Mesenchymal stem cell (in vitro differentiated cells and primary cell): ENCODE data around the gene NEK3.

Experiments
- DNase-seq: peaks from one replicate; pipeline ENCODE4 v3.0.0-alpha.2; 2013
- H2AFZ ChIP-seq: one replicate; pipeline ENCODE4 v1.6.1; 2013; ENCODE audit warnings: low read depth, mild to moderate bottlenecking, control low read depth, inconsistent platforms, low read length, moderate library complexity
- H2AK5ac ChIP-seq: 2 replicates; pipeline ENCODE4 v1.6.1; 2013; ENCODE audit warnings: low read length, moderate library complexity, mild to moderate bottlenecking, inconsistent platforms; ENCODE audit not compliant: severe bottlenecking
- H2BK120ac ChIP-seq: one replicate; pipeline ENCODE4 v1.6.1; 2013; ENCODE audit warnings: low read depth, mild to moderate bottlenecking, inconsistent platforms, low read length, moderate library complexity
- H2BK12ac ChIP-seq, 2 experiments: one replicate each; pipeline ENCODE4 v1.6.1; 2013; ENCODE audit warnings: inconsistent platforms in 2 of 2, low read length in 2 of 2, mild to moderate bottlenecking in 2 of 2, moderate library complexity in 2 of 2, control low read depth in 1 of 2
- H2BK15ac ChIP-seq: one replicate; pipeline ENCODE4 v1.6.1; 2013; ENCODE audit warnings: mild to moderate bottlenecking, low read depth, inconsistent platforms; ENCODE audit not compliant: poor library complexity, severe bottlenecking
- H2BK5ac ChIP-seq: 2 replicates; pipeline ENCODE4 v1.6.1; 2013; ENCODE audit warnings: low read depth, mild to moderate bottlenecking, low read length, control low read depth, inconsistent platforms; ENCODE audit not compliant: poor library complexity, severe bottlenecking
- H3K14ac ChIP-seq, 2 experiments: one replicate each; pipeline ENCODE4 v1.6.1; 2013; ENCODE audit warnings: inconsistent platforms in 2 of 2, low read length in 2 of 2, control low read depth in 1 of 2, mild to moderate bottlenecking in 1 of 2, moderate library complexity in 1 of 2
- H3K18ac ChIP-seq, 2 experiments: one replicate each; pipeline ENCODE4 v1.6.1; 2013; ENCODE audit warnings: inconsistent platforms in 2 of 2, low read length in 2 of 2, control low read depth in 1 of 2, low read depth in 1 of 2, mild to moderate bottlenecking in 1 of 2
- H3K23ac ChIP-seq, 2 experiments: one replicate each; pipeline ENCODE4 v1.6.1; 2013; ENCODE audit warnings: inconsistent platforms in 2 of 2, low read length in 2 of 2, mild to moderate bottlenecking in 2 of 2, moderate library complexity in 2 of 2, control low read depth in 1 of 2
- H3K27ac ChIP-seq: 2 replicates; pipeline ENCODE4 v1.5.1; 2013; ENCODE audit warnings: mild to moderate bottlenecking, moderate library complexity, low read length, control low read depth, inconsistent platforms; ENCODE audit not compliant: poor library complexity, severe bottlenecking
- H3K27me3 ChIP-seq, 2 experiments: 2 replicates each; pipeline versions ENCODE4 v1.6.1 to v1.7.0; 2013; ENCODE audit warnings: low read length in 2 of 2, mild to moderate bottlenecking in 2 of 2, moderate library complexity in 2 of 2, control low read depth in 1 of 2, inconsistent platforms in 1 of 2; ENCODE audit not compliant: control insufficient read depth in 1 of 2, insufficient read depth in 1 of 2
- H3K36me3 ChIP-seq, 2 experiments: 2 replicates each; pipeline versions ENCODE4 v1.6.1 to v1.7.0; 2013; ENCODE audit warnings: low read length in 2 of 2, control low read depth in 1 of 2, inconsistent platforms in 1 of 2, low read depth in 1 of 2, mild to moderate bottlenecking in 1 of 2; ENCODE audit not compliant: insufficient read depth in 2 of 2, control insufficient read depth in 1 of 2
- H3K4ac ChIP-seq, 2 experiments: one replicate each; pipeline ENCODE4 v1.6.1; 2013; ENCODE audit warnings: inconsistent platforms in 2 of 2, low read length in 2 of 2, mild to moderate bottlenecking in 2 of 2, moderate library complexity in 2 of 2, control low read depth in 1 of 2, low read depth in 1 of 2
- H3K4me1 ChIP-seq: 2 replicates; pipeline ENCODE4 v1.6.1; 2013; ENCODE audit warnings: low read depth, low read length, control low read depth; ENCODE audit not compliant: control insufficient read depth, insufficient read depth
- H3K4me2 ChIP-seq: 2 replicates; pipeline ENCODE4 v1.6.1; 2013; ENCODE audit warnings: low read length, mild to moderate bottlenecking, inconsistent platforms; ENCODE audit not compliant: poor library complexity, severe bottlenecking
- H3K4me3 ChIP-seq, 2 experiments: 2 replicates each; pipeline versions ENCODE4 v1.5.1 to v1.7.0; 2013; ENCODE audit warnings: low read length in 2 of 2, mild to moderate bottlenecking in 2 of 2, control low read depth in 1 of 2, low read depth in 1 of 2; ENCODE audit not compliant: insufficient read depth in 1 of 2
- H3K79me1 ChIP-seq: replicated peaks from 2 replicates; pipeline ENCODE4 v1.6.1; 2013; ENCODE audit warnings: mild to moderate bottlenecking, control low read depth, low read length, inconsistent platforms; ENCODE audit not compliant: poor library complexity, severe bottlenecking
- H3K9ac ChIP-seq: 2 replicates; pipeline ENCODE4 v1.7.0; 2013; ENCODE audit warnings: mild to moderate bottlenecking, low read length, moderate library complexity
- H3K9me3 ChIP-seq: 2 replicates; pipeline ENCODE4 v1.7.0; 2013; ENCODE audit warnings: mild to moderate bottlenecking, low read length; ENCODE audit not compliant: control insufficient read depth
- H4K8ac ChIP-seq: one replicate; pipeline ENCODE4 v1.6.1; 2013; ENCODE audit warnings: inconsistent platforms, mild to moderate bottlenecking, low read length, moderate library complexity
- H4K91ac ChIP-seq: one replicate; pipeline ENCODE4 v1.6.1; 2013; ENCODE audit warnings: mild to moderate bottlenecking, low read length, inconsistent platforms
- WGBS: methylation state at CpG from one replicate; pipeline ENCODE4 v1.1.7; 2013; ENCODE audit warnings: mixed read lengths; 5-methylcytosine and 5-hydroxymethylcytosine counted together

NEK3 gene

DNA sequence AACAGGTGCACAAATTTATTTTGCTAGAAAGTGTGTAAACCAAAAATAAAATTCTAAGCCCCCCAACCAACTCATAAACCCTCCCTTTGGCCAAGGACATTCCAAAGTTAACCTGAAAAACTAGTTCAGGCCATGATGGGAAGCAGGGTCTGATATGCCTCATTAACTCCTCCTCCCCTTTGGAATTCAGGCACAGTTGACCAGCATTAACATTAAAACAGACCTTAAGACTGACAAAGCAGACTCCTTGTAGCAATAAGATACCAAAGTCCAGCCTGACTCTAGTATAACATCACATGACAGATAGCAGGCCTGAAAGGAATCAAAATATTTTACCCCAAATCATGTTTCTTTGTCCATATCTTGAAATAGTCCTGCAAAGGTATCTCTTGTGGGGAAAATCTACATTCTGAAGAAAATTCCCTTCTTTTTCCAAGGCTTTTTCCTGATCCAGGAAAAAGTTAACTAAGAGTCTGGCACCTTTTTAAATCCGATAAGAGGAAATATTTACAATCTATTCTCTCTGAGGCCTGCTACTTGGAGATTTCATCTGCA is 50.2 kb downstream of the NEK3 start:
- Histone ChIP-seq H3K36me3 (no peaks in the 10 kb centered on the region), H4K8ac (no peak overlapping the region), H3K4me3 (no peak overlapping the region), H3K4me1 (no peaks in the 10 kb centered on the region), H3K27me3 (peaks cover under 1 to 7% of the 10 kb centered on the region in 2 experiments), H2BK5ac (no peak overlapping the region), H3K4me2 (no peak overlapping the region), H3K79me1 (no peaks in the 10 kb centered on the region), H2BK15ac (no peak overlapping the region), H3K27ac (no peak overlapping the region), H3K4ac (no peak overlapping the region), H3K9ac (no peak overlapping the region), H2AFZ (no peak overlapping the region), H2AK5ac (no peak overlapping the region), H3K14ac (no peak overlapping the region), H4K91ac (no peak overlapping the region), H3K18ac (no peak overlapping the region), H2BK120ac (no peak overlapping the region), H3K9me3 (no peaks in the 10 kb centered on the region), H3K23ac (no peak overlapping the region), H2BK12ac (no peak overlapping the region)
- WGBS = 98% methylated on average over 1 of the region's 1 CpG
- DNase-seq = no peak

GRCh38 chr13:52105841-52106240 is 53.6 kb downstream of the NEK3 start:
- Histone ChIP-seq H3K79me1 (no peaks in the 10 kb centered on the region), H2BK120ac (no peak overlapping the region), H2AK5ac (no peak overlapping the region), H3K27me3 (no peaks in the 10 kb centered on the region), H3K4me3 (no peak overlapping the region), H4K8ac (no peak overlapping the region), H3K4me1 (no peaks in the 10 kb centered on the region), H3K4me2 (no peak overlapping the region), H2BK15ac (no peak overlapping the region), H3K27ac (no peak overlapping the region), H4K91ac (no peak overlapping the region), H3K14ac (no peak overlapping the region), H3K18ac (no peak overlapping the region), H2BK12ac (no peak overlapping the region), H3K23ac (no peak overlapping the region), H2BK5ac (no peak overlapping the region), H3K36me3 (no peaks in the 10 kb centered on the region), H3K9ac (no peak overlapping the region), H3K4ac (no peak overlapping the region), H3K9me3 (no peaks in the 10 kb centered on the region), H2AFZ (no peak overlapping the region)
- 86% methylated on average over 1 of the region's 1 CpG for WGBS
- DNase-seq = no peak

DNA sequence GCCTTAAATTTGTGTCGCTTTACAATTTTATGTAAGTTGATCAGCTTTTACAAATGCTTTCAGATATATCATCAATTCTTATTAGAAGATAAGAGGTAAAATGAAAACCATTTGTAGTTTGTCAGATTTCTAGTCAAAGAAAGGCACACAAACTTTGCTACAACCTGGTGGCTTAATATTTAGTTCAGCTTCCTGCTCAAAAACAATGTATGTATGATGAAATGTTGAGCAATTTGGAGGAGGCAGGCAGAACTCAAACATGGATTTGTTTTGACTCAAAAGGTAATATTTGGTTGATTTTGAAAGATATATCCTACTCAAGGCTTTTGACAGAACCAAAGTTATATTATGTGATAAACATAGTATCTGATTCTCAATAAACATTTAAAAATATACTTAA is 54.8 kb downstream of the NEK3 start:
- WGBS = no CpG with 5 or more reads among the region's 1 CpG
- no peak overlapping the region for H3K14ac ChIP-seq
- DNase-seq = no peak
- no peak overlapping the region for H3K4me2 ChIP-seq
- H2BK120ac ChIP-seq = no peak overlapping the region
- H3K27ac ChIP-seq = no peak overlapping the region
- H4K91ac ChIP-seq = no peak overlapping the region
- H3K27me3 ChIP-seq = no peaks in the 10 kb centered on the region
- H3K18ac ChIP-seq = no peak overlapping the region
- no peak overlapping the region for H2BK5ac ChIP-seq
- no peaks in the 10 kb centered on the region for H3K4me1 ChIP-seq
- H2BK15ac ChIP-seq = no peak overlapping the region
- H3K4ac ChIP-seq = no peak overlapping the region
- no peaks in the 10 kb centered on the region for H3K9me3 ChIP-seq
- no peak overlapping the region for H4K8ac ChIP-seq
- H3K36me3 ChIP-seq = no peaks in the 10 kb centered on the region
- H3K23ac ChIP-seq = no peak overlapping the region
- H2AFZ ChIP-seq = no peak overlapping the region
- H3K4me3 ChIP-seq = no peak overlapping the region
- no peaks in the 10 kb centered on the region for H3K79me1 ChIP-seq
- no peak overlapping the region for H3K9ac ChIP-seq
- H2BK12ac ChIP-seq = no peak overlapping the region
- H2AK5ac ChIP-seq = no peak overlapping the region

GRCh38 chr13:52103386-52103785 is 56.0 kb downstream of the NEK3 start:
- Histone ChIP-seq H2AK5ac (no peak overlapping the region), H3K4me1 (no peaks in the 10 kb centered on the region), H3K4me2 (no peak overlapping the region), H2BK120ac (no peak overlapping the region), H4K8ac (no peak overlapping the region), H3K27ac (no peak overlapping the region), H2BK5ac (no peak overlapping the region), H3K9me3 (no peaks in the 10 kb centered on the region), H2AFZ (no peak overlapping the region), H3K27me3 (no peaks in the 10 kb centered on the region), H3K4ac (no peak overlapping the region), H3K18ac (no peak overlapping the region), H3K9ac (no peak overlapping the region), H3K14ac (no peak overlapping the region), H3K4me3 (no peak overlapping the region), H2BK15ac (no peak overlapping the region), H3K36me3 (no peaks in the 10 kb centered on the region), H3K79me1 (no peaks in the 10 kb centered on the region), H4K91ac (no peak overlapping the region), H2BK12ac (no peak overlapping the region), H3K23ac (no peak overlapping the region)
- 88% methylated on average over 3 of the region's 5 CpGs for WGBS
- DNase-seq = no peak
